NT2/D1 (cell line): Measurements from ENCODE around the gene LEF1.

ENCODE experiments used
- DNase-seq: peaks from one replicate; pipeline ENCODE4 v3.0.0-alpha.2; 2011; ENCODE audit warnings: low read depth, low spot score
- H3K27me3 ChIP-seq: 2 replicates; pipeline ENCODE4 v1.6.0; 2011; ENCODE audit warnings: mild to moderate bottlenecking; ENCODE audit not compliant: insufficient read length, insufficient read depth
- H3K36me3 ChIP-seq: 2 replicates; pipeline ENCODE4 v1.6.1; 2011; ENCODE audit warnings: mild to moderate bottlenecking, low read length, mixed read lengths; ENCODE audit not compliant: insufficient read depth, insufficient read length
- H3K4me1 ChIP-seq: 2 replicates; pipeline ENCODE4 v1.5.1; 2011; ENCODE audit not compliant: insufficient read depth, insufficient read length
- H3K4me3 ChIP-seq: 2 replicates; pipeline ENCODE4 v1.5.1; 2011; ENCODE audit warnings: low read depth; ENCODE audit not compliant: insufficient read length
- H3K9ac ChIP-seq: 2 replicates; pipeline ENCODE4 v1.6.0; 2011; ENCODE audit warnings: low read depth; ENCODE audit not compliant: insufficient read length
- H3K9me3 ChIP-seq: 2 replicates; pipeline ENCODE4 v1.5.1; 2011; ENCODE audit warnings: mild to moderate bottlenecking, low read length; ENCODE audit not compliant: insufficient read depth
- SUZ12 ChIP-seq: IDR thresholded peaks from 2 replicates; pipeline ENCODE4 v1.6.1; 2011; ENCODE audit not compliant: insufficient read length, insufficient read depth; ENCODE audit errors: extremely low read depth
- YY1 ChIP-seq: IDR thresholded peaks from 2 replicates; pipeline ENCODE4 v1.6.1; 2011; ENCODE audit not compliant: insufficient read length, insufficient read depth
- ZNF274 ChIP-seq: IDR thresholded peaks from 2 replicates; pipeline ENCODE4 v1.6.1; 2011; ENCODE audit warnings: mild to moderate bottlenecking, low read depth, low read length

Gene LEF1

DNA sequence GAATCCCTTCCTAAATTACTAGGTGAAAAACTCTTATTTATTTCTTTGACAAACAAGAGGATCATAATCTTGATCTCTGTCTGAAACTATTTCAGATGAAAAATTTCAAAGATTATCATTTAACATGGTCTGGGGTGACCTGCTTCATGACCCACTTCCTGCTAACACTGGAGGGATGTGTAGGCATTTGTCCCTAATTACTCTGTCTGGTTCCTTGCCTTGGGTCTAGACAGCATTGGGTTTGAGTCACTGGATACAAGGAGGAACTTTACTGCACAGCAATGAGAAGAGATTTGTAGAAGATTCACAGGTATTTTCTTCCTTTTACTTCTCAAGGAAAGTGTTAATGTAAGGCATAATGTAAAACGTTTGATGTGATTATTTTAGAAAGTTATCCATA is 67.9 kb downstream of the LEF1 start:
- H3K9me3 ChIP-seq = no peaks in the 10 kb centered on the region
- no peak for DNase-seq
- no peaks in the 10 kb centered on the region for H3K4me1 ChIP-seq
- no peaks in the 10 kb centered on the region for H3K27me3 ChIP-seq
- TF ChIP-seq YY1 (no peak), SUZ12 (no peak), ZNF274 (no peak)
- no peak overlapping the region for H3K9ac ChIP-seq
- H3K36me3 ChIP-seq = no peaks in the 10 kb centered on the region
- no peak overlapping the region for H3K4me3 ChIP-seq

DNA sequence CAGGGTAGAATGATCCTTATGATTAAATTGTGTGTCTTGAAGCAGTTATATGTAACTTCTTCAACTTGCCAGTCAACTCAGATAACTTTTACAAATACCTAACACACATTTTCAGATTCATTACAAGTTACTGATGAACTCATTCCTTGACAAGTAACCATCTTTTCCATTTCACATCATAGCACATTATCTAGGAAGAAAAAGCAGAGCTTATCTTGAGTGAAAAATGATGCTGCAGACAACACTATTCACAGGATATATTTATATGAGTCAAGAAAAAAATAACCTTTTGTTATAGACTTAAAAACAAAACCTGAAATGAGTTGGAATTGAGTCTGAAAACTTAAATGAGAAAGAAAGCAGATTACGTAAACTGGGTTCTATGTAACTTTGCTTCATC is 68.9 kb downstream of the LEF1 start:
- Histone ChIP-seq H3K27me3 (no peaks in the 10 kb centered on the region), H3K9ac (no peak overlapping the region), H3K36me3 (no peaks in the 10 kb centered on the region), H3K4me1 (no peaks in the 10 kb centered on the region), H3K4me3 (no peak overlapping the region), H3K9me3 (no peaks in the 10 kb centered on the region)
- TF ChIP-seq YY1 = no peak
- TF ChIP-seq SUZ12 = no peak
- TF ChIP-seq ZNF274 = no peak
- no peak for DNase-seq

DNA sequence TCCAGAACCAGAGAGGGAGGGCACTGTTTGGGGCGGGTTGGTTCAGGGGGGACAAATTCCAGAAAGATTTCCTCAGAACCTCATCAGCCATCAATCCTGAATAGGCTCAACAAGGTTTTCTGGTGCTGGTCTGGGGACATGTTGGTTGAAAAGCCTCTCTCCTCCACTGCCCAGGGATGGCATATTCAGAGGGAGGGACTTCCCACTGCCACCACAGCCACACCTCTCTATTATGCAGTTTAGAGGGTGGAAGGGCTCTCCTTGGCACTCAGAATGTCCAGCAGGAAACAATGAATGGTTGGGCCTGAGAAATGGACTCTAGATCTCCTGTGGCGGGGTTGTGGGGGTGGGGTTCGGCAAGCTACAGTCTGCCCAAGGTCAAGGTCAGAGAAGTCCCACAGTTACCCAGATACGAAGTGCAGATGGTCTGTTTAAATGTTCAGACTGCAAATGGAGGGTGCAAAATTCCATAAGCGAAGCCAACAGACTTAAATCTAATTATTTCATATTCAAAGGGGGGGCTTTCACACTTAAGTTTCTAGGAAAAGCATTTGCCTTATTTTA is 70.7 kb downstream of the LEF1 start:
- Histone ChIP-seq H3K4me1 (no peaks in the 10 kb centered on the region), H3K9ac (no peak overlapping the region)

DNA sequence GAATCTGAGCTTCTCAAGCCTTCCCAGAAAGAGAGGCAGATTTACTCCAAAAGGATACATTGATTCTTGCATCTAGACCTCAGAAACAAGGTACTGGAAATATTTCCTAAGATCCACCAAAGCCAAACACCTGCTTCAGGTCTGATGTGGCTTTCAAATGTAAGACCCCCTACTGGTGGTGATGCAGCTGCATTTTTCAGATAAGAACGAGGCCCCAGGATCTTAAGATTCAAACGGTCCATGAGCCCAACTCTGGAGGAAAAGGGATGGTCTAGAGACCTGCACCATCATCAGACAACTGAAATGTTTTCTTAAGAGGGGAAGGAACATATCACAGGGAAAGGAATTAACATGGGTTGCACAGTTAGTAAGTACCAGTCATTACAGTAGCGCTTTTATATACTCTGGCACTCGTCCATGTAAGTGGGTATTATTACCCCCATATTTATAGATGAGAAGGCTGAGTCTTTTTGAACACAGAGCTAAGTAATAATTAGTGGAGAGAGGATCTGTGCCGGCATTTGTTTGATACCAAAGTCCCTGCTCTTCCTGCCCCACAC is 73.7 kb downstream of the LEF1 start:
- Histone ChIP-seq H3K9me3 (no peaks in the 10 kb centered on the region), H3K27me3 (no peaks in the 10 kb centered on the region), H3K4me3 (no peak overlapping the region), H3K4me1 (no peaks in the 10 kb centered on the region), H3K9ac (no peak overlapping the region), H3K36me3 (peaks cover 5% of the 10 kb centered on the region)
- DNase-seq = no peak
- no peak for TF ChIP-seq ZNF274
- TF ChIP-seq YY1 = no peak
- no peak for TF ChIP-seq SUZ12

More for the DNA sequence above, 70.7 kb downstream of the LEF1 start:
- no peaks in the 10 kb centered on the region for H3K27me3 ChIP-seq
- no peaks in the 10 kb centered on the region for H3K9me3 ChIP-seq
- H3K36me3 ChIP-seq = peaks cover 5% of the 10 kb centered on the region
- no peak for DNase-seq
- H3K4me3 ChIP-seq = no peak overlapping the region
- no peak for TF ChIP-seq YY1
- TF ChIP-seq SUZ12 = no peak
- no peak for TF ChIP-seq ZNF274

DNA sequence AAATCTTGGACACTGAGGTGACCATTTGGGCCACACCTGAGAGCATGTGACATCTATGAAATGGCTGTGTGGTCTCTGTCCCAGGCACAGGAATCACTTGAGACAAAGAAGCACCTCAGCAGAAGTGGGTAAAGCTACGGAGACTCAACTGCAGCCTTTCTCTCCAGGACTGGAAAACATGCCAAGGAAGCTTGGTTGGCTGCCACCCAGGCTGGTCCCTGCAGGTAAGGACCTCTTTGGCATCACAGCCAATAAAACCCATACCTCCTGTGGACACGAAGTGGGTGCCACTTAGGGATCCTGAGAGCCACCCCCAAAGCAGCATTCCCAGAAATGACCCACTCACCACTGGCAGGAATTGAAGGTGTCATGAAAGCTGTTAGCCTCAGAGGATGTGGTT is 74.6 kb downstream of the LEF1 start:
- Histone ChIP-seq H3K27me3 (no peaks in the 10 kb centered on the region), H3K9me3 (no peaks in the 10 kb centered on the region), H3K4me3 (no peak overlapping the region), H3K36me3 (peaks cover 6% of the 10 kb centered on the region), H3K4me1 (no peaks in the 10 kb centered on the region), H3K9ac (no peak overlapping the region)
- TF ChIP-seq YY1 (no peak), ZNF274 (no peak), SUZ12 (no peak)
- no peak for DNase-seq

DNA sequence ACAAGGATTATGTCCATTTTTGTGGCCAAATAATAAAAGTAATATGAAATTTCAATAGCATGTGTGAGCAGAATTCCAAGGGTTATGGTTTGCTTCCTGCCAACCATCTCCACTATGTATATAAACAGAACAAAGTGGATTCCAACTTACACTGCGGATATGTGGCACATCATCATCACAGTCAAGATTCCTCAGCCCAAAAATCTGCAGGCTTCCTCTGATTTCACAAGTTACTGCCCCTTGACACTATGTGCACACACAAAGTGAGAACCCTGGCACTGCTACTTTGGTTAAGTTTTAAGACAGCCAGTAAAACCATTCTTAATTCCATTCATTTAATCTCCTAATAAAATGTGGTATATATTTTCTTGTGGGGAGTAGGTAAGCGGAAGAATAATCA is 76.4 kb downstream of the LEF1 start:
- TF ChIP-seq ZNF274 = no peak
- TF ChIP-seq SUZ12 = no peak
- TF ChIP-seq YY1 = no peak
- Histone ChIP-seq H3K36me3 (peaks cover 16% of the 10 kb centered on the region), H3K27me3 (no peaks in the 10 kb centered on the region), H3K9me3 (no peaks in the 10 kb centered on the region), H3K9ac (no peak overlapping the region), H3K4me3 (no peak overlapping the region), H3K4me1 (no peaks in the 10 kb centered on the region)
- no peak for DNase-seq

DNA sequence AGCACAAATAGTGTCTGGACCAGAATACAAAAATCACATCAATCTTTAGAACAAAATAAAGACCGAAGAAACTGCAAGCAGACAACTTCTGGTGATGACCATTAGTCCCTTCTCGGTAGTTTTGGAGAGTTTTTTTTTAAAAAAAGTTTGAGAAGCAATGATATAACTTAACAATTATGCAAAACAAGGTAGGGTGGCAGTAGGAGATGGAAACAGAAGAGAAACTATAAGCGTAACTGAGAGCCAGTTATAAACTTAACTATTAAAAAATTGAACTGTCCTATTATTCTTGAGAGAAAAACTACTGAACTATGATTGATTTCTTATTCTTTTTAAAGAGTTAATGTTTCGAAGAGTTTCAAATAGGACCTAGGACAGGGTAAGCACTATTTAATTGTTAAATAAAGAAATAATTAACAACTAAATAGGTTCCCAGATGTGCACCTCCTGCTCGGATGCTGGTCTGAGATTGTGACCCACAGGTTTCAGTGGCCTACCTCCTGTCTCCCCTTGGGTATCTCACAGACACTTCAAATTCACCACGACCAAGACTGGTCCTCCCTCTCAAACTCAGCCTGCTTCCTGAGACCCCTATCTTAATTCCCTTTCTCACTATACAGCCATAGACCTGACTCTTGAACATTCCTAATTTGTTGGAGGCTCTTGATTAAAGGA is 81.3 kb downstream of the LEF1 start:
- no peaks in the 10 kb centered on the region for H3K27me3 ChIP-seq
- no peak overlapping the region for H3K4me3 ChIP-seq
- no peaks in the 10 kb centered on the region for H3K4me1 ChIP-seq
- TF ChIP-seq ZNF274 (no peak), SUZ12 (no peak)
- no peak overlapping the region for H3K9ac ChIP-seq
- peaks cover 25% of the 10 kb centered on the region for H3K36me3 ChIP-seq
- no peak for DNase-seq
- no peaks in the 10 kb centered on the region for H3K9me3 ChIP-seq
